ENCODE measurements around the gene GRN. TPM values are rescaled to one million over a fixed set of nuclear protein-coding genes. Genes with fewer than 3 reads are reported as not detected.
"Not testable (repeated sequence)": the region's sequence is repeated elsewhere in the genome, so short reads cannot be mapped to it uniquely, and the experiment has no call there.

GRN gene
- total RNA-seq, 1 experiment from 2014 or later, result 127 TPM

DNA sequence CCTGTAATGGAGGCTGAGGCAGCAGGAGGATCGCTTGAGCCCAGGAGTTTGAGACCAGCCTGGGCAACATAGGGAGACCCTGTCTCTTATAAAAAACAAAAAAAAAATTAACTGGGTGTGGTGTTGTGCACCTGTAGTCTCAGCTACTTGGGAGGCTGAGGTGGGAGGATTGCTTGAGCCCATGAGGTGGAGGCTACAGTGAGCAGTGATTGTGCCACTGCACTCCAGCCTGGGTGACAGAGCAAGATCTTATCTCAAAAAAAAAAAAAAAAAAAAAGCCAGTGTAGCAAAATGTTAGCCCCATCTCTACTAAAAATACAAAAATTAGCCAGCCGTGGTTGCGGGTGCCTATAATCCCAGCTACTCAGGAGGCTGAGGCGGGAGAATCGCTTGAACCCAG, 14.8 kb upstream of the GRN start:
- not testable (repeated sequence) for H3K56ac ChIP-seq (ENCODE audit: insufficient read length, low read depth, low read length); H3K4me2 ChIP-seq (ENCODE audit: insufficient read depth, insufficient read length, low read length); H2BK120ac ChIP-seq (ENCODE audit: low read depth, low read length, poor library complexity, severe bottlenecking); H3K27me3 ChIP-seq (ENCODE audit: insufficient read depth, low read length); H2BK20ac ChIP-seq (ENCODE audit: low read depth, low read length, poor library complexity, severe bottlenecking); H3T11ph ChIP-seq (ENCODE audit: low read length); DNase-seq; H3K36me3 Mint-ChIP-seq (ENCODE audit: insufficient read depth in 1 of 3, low read depth in 3 of 3); H4K91ac ChIP-seq (ENCODE audit: insufficient read length, low read depth, low read length); H3K14ac ChIP-seq (ENCODE audit: insufficient read depth, low read length); H3K4ac ChIP-seq (ENCODE audit: low read depth, low read length); H3K9me3 Mint-ChIP-seq; H2AK5ac ChIP-seq (ENCODE audit: insufficient read length, low read length); H4K8ac ChIP-seq (replicated peaks; ENCODE audit: insufficient read length, low read depth, low read length); H4K20me1 ChIP-seq (ENCODE audit: control insufficient read depth, insufficient read depth, insufficient read length); H3K9ac ChIP-seq (ENCODE audit: extremely low read depth, insufficient read length, low read length); H2BK12ac ChIP-seq (ENCODE audit: insufficient read length, low read depth, low read length); H2BK5ac ChIP-seq (ENCODE audit: insufficient read length, low read length); H3K18ac ChIP-seq (ENCODE audit: insufficient read length, low read depth, low read length); H4K5ac ChIP-seq (ENCODE audit: insufficient read length, low read depth, low read length); H3K23me2 ChIP-seq (ENCODE audit: insufficient read length, low read depth, low read length, poor library complexity, severe bottlenecking); H3K79me1 ChIP-seq (ENCODE audit: insufficient read depth, low read depth, low read length, poor library complexity, severe bottlenecking); H3K27ac ChIP-seq (ENCODE audit: insufficient read length, low read depth, low read length); H3K23ac ChIP-seq (ENCODE audit: insufficient read length, low read depth, low read length); H2AFZ ChIP-seq (ENCODE audit: low read length); H3K4me1 ChIP-seq (ENCODE audit: insufficient read depth, low read length); H3K79me2 ChIP-seq (ENCODE audit: insufficient read depth, low read length); H2BK15ac ChIP-seq (ENCODE audit: low read depth, low read length); H3K27ac Mint-ChIP-seq; H3K9me3 ChIP-seq (ENCODE audit: control insufficient read depth, low read depth, low read length); H3K4me3 Mint-ChIP-seq
- WGBS (ENCODE audit: extremely low coverage, insufficient read length, low lambda C conversion rate), result no CpG with 5 or more reads among the region's 5 CpGs
- peaks cover 14% of the 10 kb centered on the region for H3K27me3 Mint-ChIP-seq (ENCODE audit: low read depth)
- H3K4me1 Mint-ChIP-seq, result peaks cover 17 to 25% of the 10 kb centered on the region in 2 experiments

All from H9 (cell line).